Activated T-helper 1 cell treated with Interleukin-2 at 50 U/mL for 16 hours (primary cell): Measurements from ENCODE around the gene NSMCE1.
A peak's percentile ranks its signal among the peaks of the same experiment; 100 is the strongest.

Experiments used
- DNase-seq: peaks from one replicate; pipeline ENCODE4 v3.0.0-alpha.2; 2020; ENCODE audit warnings: low read depth

NSMCE1 gene

GRCh38 chr16:27193300-27193990, 75.1 kb downstream of the NSMCE1 start:
- DNase-seq = no peak

GRCh38 chr16:27191352-27191924, 77.1 kb downstream of the NSMCE1 start:
- DNase-seq = no peak

- DNase-seq = no peak
These were observed 78.2 kb downstream of the NSMCE1 start for GRCh38 chr16:27190316-27190871.

- no peak for DNase-seq
These were observed 79.1 kb downstream of the NSMCE1 start for GRCh38 chr16:27189335-27189972.

- no peak for DNase-seq
These were observed 79.9 kb downstream of the NSMCE1 start for GRCh38 chr16:27188633-27189032.

- no peak for DNase-seq
These were observed 82.8 kb downstream of the NSMCE1 start for GRCh38 chr16:27185776-27186130.

GRCh38 chr16:27182906-27183405, 85.6 kb downstream of the NSMCE1 start:
- DNase-seq = no peak

GRCh38 chr16:27181019-27181790, 87.4 kb downstream of the NSMCE1 start:
- DNase-seq = no peak

- peak; percentile 72 for DNase-seq
These were observed 89.0 kb downstream of the NSMCE1 start for GRCh38 chr16:27179500-27180072.

- no peak for DNase-seq
These were observed 91.4 kb downstream of the NSMCE1 start for GRCh38 chr16:27177031-27177774.

GRCh38 chr16:27175888-27176287, 92.7 kb downstream of the NSMCE1 start:
- no peak for DNase-seq
